ENCODE data around the gene MPST.
A peak's percentile ranks its signal among the peaks of the same experiment; 100 is the strongest.

GRCh38 chr22:37045958-37046357 lies 26.4 kb downstream of the MPST start:
- TF ChIP-seq, protein P1, sequence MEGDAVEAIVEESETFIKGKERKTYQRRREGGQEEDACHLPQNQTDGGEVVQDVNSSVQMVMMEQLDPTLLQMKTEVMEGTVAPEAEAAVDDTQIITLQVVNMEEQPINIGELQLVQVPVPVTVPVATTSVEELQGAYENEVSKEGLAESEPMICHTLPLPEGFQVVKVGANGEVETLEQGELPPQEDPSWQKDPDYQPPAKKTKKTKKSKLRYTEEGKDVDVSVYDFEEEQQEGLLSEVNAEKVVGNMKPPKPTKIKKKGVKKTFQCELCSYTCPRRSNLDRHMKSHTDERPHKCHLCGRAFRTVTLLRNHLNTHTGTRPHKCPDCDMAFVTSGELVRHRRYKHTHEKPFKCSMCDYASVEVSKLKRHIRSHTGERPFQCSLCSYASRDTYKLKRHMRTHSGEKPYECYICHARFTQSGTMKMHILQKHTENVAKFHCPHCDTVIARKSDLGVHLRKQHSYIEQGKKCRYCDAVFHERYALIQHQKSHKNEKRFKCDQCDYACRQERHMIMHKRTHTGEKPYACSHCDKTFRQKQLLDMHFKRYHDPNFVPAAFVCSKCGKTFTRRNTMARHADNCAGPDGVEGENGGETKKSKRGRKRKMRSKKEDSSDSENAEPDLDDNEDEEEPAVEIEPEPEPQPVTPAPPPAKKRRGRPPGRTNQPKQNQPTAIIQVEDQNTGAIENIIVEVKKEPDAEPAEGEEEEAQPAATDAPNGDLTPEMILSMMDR (IDR thresholded peaks at IDR 0.05): peak in 1 of 2 donors; percentile 34
- TF ChIP-seq POLR2AphosphoS5 (IDR thresholded peaks at IDR 0.05): no peak

Measured in suprapubic skin (tissue), 3 donors.